ENCODE results near the gene ST14. TPM values are rescaled to one million over a fixed set of nuclear protein-coding genes. Genes with fewer than 3 reads are reported as not detected.

Gene ST14
- total and polyA plus RNA-seq, 10 of the 15 experiments (the other 5 are each of a cell fraction or from before 2014, with no cell fraction given): 0.02 to 3.9 (median 0.73) TPM; not detected in 2

DNA sequence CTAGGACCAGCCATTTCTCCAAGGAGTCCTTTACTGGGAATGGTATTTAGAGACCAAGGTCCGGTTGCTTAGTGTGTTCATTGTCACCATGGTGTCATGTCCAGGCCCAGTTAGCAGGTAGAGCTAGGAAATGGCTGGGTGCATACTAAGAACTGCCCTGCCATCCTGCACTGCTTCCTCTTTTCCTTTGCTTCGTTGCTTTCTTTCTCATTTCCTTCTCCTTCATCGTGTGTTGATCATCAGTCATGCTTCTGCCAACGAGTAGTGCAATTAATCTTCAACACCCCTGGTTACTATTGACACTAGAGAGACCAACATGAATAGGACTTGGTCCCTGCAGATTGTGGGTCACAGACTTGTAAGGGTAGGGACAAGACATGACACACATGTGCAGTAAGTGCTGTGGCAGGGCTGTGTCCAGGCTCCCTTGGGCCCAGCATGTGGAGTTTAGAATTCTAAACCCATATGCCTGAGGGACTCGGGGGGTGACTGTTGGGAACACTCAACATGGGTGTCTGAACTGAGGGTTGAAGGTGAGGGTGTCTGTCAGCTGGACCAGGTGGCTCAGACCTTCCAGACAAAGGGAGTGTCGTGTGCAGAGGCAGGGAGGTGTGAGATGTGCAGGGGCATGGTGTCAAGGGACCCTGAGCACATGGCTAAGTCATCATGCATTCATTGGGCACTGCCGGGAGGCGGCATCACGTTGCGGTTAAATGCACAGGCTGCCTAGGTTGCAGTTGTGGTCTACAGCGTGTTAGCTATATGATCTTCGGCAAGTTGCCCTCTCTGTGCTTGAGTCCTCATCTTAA lies 42.6 kb downstream of the ST14 start:
- ATAC-seq (peak; percentile 46), DNase-seq (ENCODE audit: low read depth, low spot score) (no peak), FAIRE-seq (no peak)
- WGBS (ENCODE audit: insufficient coverage, insufficient replicate concordance, low lambda C conversion rate, missing lambda C conversion rate): 44% methylated on average over 12 of the region's 12 CpGs
- intact Hi-C loops (cut with micrococcal nuclease; ENCODE audit: unreplicated experiment): no loop called here
- in situ Hi-C loops (cut with MboI): no loop called here
- Histone ChIP-seq H3K27me3 (replicated peaks in 1 of 2; ENCODE audit: control insufficient read depth in 2 of 2, insufficient read depth in 2 of 2, low read length in 1 of 2) (no peaks in the 10 kb centered on the region), H3K9me3 (replicated peaks; ENCODE audit: control insufficient read depth, insufficient read depth, low read length) (no peaks in the 10 kb centered on the region), H3K9ac (ENCODE audit: control insufficient read depth, insufficient read depth, low read length) (no peak overlapping the region), H4K20me1 (ENCODE audit: control insufficient read depth, insufficient read depth) (no peaks in the 10 kb centered on the region), H2AFZ (ENCODE audit: control insufficient read depth, low read depth, low read length) (no peak overlapping the region), H3K4me3 (no peak overlapping the region), H3K4me1 (ENCODE audit: control insufficient read depth, insufficient read depth, low read length) (no peaks in the 10 kb centered on the region), H3K36me3 (ENCODE audit: control insufficient read depth in 2 of 2, insufficient read depth in 2 of 2, low read length in 1 of 2) (peaks cover 0 to 2% of the 10 kb centered on the region in 2 experiments; a peak in 1 of 4 replicates), H3K27ac (ENCODE audit: control insufficient read depth, insufficient read depth) (no peak overlapping the region), H3K79me2 (ENCODE audit: control insufficient read depth, insufficient read depth, low read length) (no peaks in the 10 kb centered on the region), H3K4me2 (ENCODE audit: control insufficient read depth, insufficient read depth) (no peak overlapping the region)
- no TSS peak for BruUV-seq (replicated peaks)
- ChIA-PET RAD21 (ENCODE audit: unreplicated experiment) (interaction anchor here (0.9 to 1.2 kb wide), 2 partner anchors 11 to 17 kb away, joined by 3 to 4 read pairs; no protein-coding TSS in a partner anchor), SMC1A (ENCODE audit: uncharacterized antibody, unreplicated experiment) (interaction anchor here (0.9 to 1.2 kb wide), 3 partner anchors 11 to 279 kb away, joined by 3 read pairs; no protein-coding TSS in a partner anchor), POLR2A (interaction anchor here (0.5 kb wide), 1 partner anchor 21 kb away, joined by 3 read pairs; no protein-coding TSS in a partner anchor), CTCF (interaction anchor here (1.3 to 1.4 kb wide), 2 partner anchors 51 to 691 kb away, joined by 3 to 4 read pairs; no protein-coding TSS in a partner anchor)
- TF ChIP-seq MTA3 (IDR thresholded peaks at IDR 0.05; ENCODE audit: borderline replicate concordance, low read length) (no peak), PKNOX1 (IDR thresholded peaks at IDR 0.05) (0 out of 2 replicates have a peak, but pooled peaks have one; percentile 20)

Data from GM12878 (cell line).